K562 (cell line): ENCODE measurements around the gene MYG1. TPM values are rescaled to one million over a fixed set of nuclear protein-coding genes. Genes with fewer than 3 reads are reported as not detected.

ENCODE experiments used
- ATAC-seq: fragments of 200-7000 bp; cut with Tn5 transposase; 3 replicates; pipeline ENCODE4 v1.9.1; 2020; ENCODE audit warnings: moderate library complexity
- BruUV-seq: library from RNA; stranded (reverse); fragments of 400-500 nt; replicated peaks from 2 replicates; lab custom pipeline; 2021; lab: Mats Ljungman, UMichigan
- CTCF ChIA-PET: fragments of 300-600 bp; formaldehyde crosslinking; extraction: SDS; loops from one replicate; lab custom pipeline; 2021; ENCODE audit warnings: low intra/inter-chr PET ratio; lab: Yijun Ruan, JAX
- POLR2A ChIA-PET: fragments of 300-600, 350-650 bp; sonication (Branson Sonifier 250); formaldehyde crosslinking; extraction: SDS; loops from one replicate; lab custom pipeline; 2021; ENCODE audit warnings: antibody characterized with exemption, inconsistent platforms; lab: Yijun Ruan, JAX
- DNase-seq, 4 experiments: peaks; one replicate each; pipeline versions ENCODE4 v3.0.0 to v3.0.0-alpha.2; 2011 to 2018; ENCODE audit warnings: low spot score in 3 of 4, mixed read lengths in 3 of 4; ENCODE audit errors: extremely low read depth in 1 of 4
- FAIRE-seq: peaks from 2 replicates; lab custom pipeline; 2011; peaks lifted over from hg19 to GRCh38; lab: Jason Lieb, UNC
- H2AFZ ChIP-seq: 2 replicates; pipeline ENCODE4 v1.6.0; 2011; ENCODE audit warnings: low read depth, low read length, control low read depth, inconsistent platforms
- H3K27ac ChIP-seq: fragments of 200-600 bp; 3 replicates; pipeline ENCODE4 v1.8.0; 2011; ENCODE audit warnings: low read depth, mild to moderate bottlenecking, control low read depth, inconsistent platforms, low read length, moderate library complexity, mixed read lengths; ENCODE audit errors: extremely low read depth
- H3K27me3 ChIP-seq, 2 experiments: fragments of 300-600 bp in 1 of 2; 2 replicates in 1 of 2; 3 replicates in 1 of 2; pipeline versions ENCODE4 v1.6.0 to v1.8.0; 2011; ENCODE audit warnings: inconsistent platforms in 2 of 2, low read length in 2 of 2, mild to moderate bottlenecking in 1 of 2, mixed read lengths in 1 of 2, moderate library complexity in 1 of 2; ENCODE audit not compliant: control insufficient read depth in 2 of 2, insufficient read depth in 2 of 2
- H3K36me3 ChIP-seq: fragments of 300-600 bp; 3 replicates; pipeline ENCODE4 v1.8.0; 2011; ENCODE audit warnings: mild to moderate bottlenecking, low read length, inconsistent platforms; ENCODE audit not compliant: control insufficient read depth, insufficient read depth
- H3K4me1 ChIP-seq, 2 experiments: fragments of 200-600 bp in 1 of 2; replicated peaks in 1 of 2; 2 replicates in 1 of 2; 3 replicates in 1 of 2; pipeline versions ENCODE4 v1.5.1 to v1.8.0; 2011; ENCODE audit warnings: inconsistent platforms in 2 of 2, low read length in 2 of 2, mild to moderate bottlenecking in 1 of 2, mixed read lengths in 1 of 2, moderate library complexity in 1 of 2; ENCODE audit not compliant: control insufficient read depth in 2 of 2, insufficient read depth in 2 of 2
- H3K4me2 ChIP-seq: 2 replicates; pipeline ENCODE4 v1.6.1; 2011; ENCODE audit warnings: low read length, control low read depth, inconsistent platforms, mixed read lengths; ENCODE audit not compliant: insufficient read depth
- H3K4me3 ChIP-seq: fragments of 200-600 bp; sonication (generic), shearing (Covaris generic); 2 replicates; pipeline ENCODE4 v1.5.1; 2016; ENCODE audit warnings: control low read depth, inconsistent platforms
- H3K79me2 ChIP-seq: fragments of 200-600 bp; 3 replicates; pipeline ENCODE4 v1.8.0; 2011; ENCODE audit warnings: low read length, inconsistent platforms; ENCODE audit not compliant: control insufficient read depth, insufficient read depth
- H3K9ac ChIP-seq, 2 experiments: 2 replicates each; pipeline versions ENCODE4 v1.6.0 to v1.6.1; 2011; ENCODE audit warnings: low read depth in 2 of 2, low read length in 2 of 2, control low read depth in 1 of 2, inconsistent platforms in 1 of 2, mild to moderate bottlenecking in 1 of 2, mixed read lengths in 1 of 2; ENCODE audit not compliant: insufficient read depth in 1 of 2
- H3K9me1 ChIP-seq: one replicate; pipeline ENCODE4 v1.6.0; 2011; ENCODE audit warnings: inconsistent platforms, mild to moderate bottlenecking, low read length, moderate library complexity; ENCODE audit not compliant: control insufficient read depth, insufficient read depth
- H3K9me3 ChIP-seq: replicated peaks from 2 replicates; pipeline ENCODE4 v1.5.1; 2011; ENCODE audit warnings: low read depth, low read length, inconsistent platforms; ENCODE audit not compliant: control insufficient read depth, insufficient read depth
- H4K20me1 ChIP-seq: replicated peaks from 2 replicates; pipeline ENCODE4 v1.6.1; 2011; ENCODE audit warnings: low read length, inconsistent platforms, mixed read lengths; ENCODE audit not compliant: control insufficient read depth, insufficient read depth
- BRF1 ChIP-seq: IDR thresholded peaks from 3 replicates; pipeline ENCODE4 v1.6.1; 2011; ENCODE audit warnings: borderline replicate concordance, mild to moderate bottlenecking; ENCODE audit not compliant: insufficient read length; ENCODE audit errors: extremely low read depth
- CEBPG ChIP-seq, 3 experiments: fragments of 200-800 bp in 1 of 3; sonication (Bioruptor generic) in 1 of 3; sonication (generic) in 1 of 3; formaldehyde crosslinking in 1 of 3; IDR thresholded peaks in 2 of 3; conservative IDR thresholded peaks in 1 of 3; 2 replicates each; pipeline versions ENCODE4 v1.6.1 to v1.8.0; 2016 to 2022; ENCODE audit warnings: missing compliant biosample characterization in 2 of 3, missing genetic modification characterization in 2 of 3, mild to moderate bottlenecking in 1 of 3, missing genetic modification reagents in 1 of 3
- CTCF ChIP-seq, 3 experiments: IDR thresholded peaks in 2 of 3; conservative IDR thresholded peaks in 1 of 3; 2 replicates each; pipeline ENCODE4 v1.5.1; 2011 to 2012; ENCODE audit warnings: low read length in 3 of 3, mild to moderate bottlenecking in 3 of 3, control low read depth in 2 of 3, improper control_type of control experiment in 1 of 3, inconsistent platforms in 1 of 3, low read depth in 1 of 3, mixed read lengths in 1 of 3, moderate library complexity in 1 of 3; ENCODE audit not compliant: insufficient read depth in 2 of 3
- ELF1 ChIP-seq: fragments of 200-800 bp; sonication (Bioruptor generic); IDR thresholded peaks from 2 replicates; pipeline ENCODE4 v1.6.1; 2016; ENCODE audit warnings: missing genetic modification characterization, missing compliant biosample characterization
- ESRRA ChIP-seq: fragments of 450-650 bp; IDR thresholded peaks from 2 replicates; pipeline ENCODE4 v1.6.1; 2014; ENCODE audit warnings: low read depth, mild to moderate bottlenecking, moderate library complexity, borderline replicate concordance
- ETV1 ChIP-seq: fragments of 450-650 bp; conservative IDR thresholded peaks from 2 replicates; pipeline ENCODE4 v1.6.1; 2016; ENCODE audit warnings: missing genetic modification characterization, control low read depth, low read depth, missing compliant biosample characterization
- FOXK2 ChIP-seq, 2 experiments: fragments of 450-650 bp; IDR thresholded peaks in 1 of 2; conservative IDR thresholded peaks in 1 of 2; 2 replicates each; pipeline ENCODE4 v1.6.1; 2016; ENCODE audit warnings: low read depth in 2 of 2, mild to moderate bottlenecking in 1 of 2
- HDGF ChIP-seq: fragments of 450-650 bp; IDR thresholded peaks from 2 replicates; pipeline ENCODE4 v1.6.1; 2016
- HMG20A ChIP-seq: fragments of 450-650 bp; formaldehyde crosslinking; conservative IDR thresholded peaks from 2 replicates; pipeline ENCODE4 v1.4.0; 2020; ENCODE audit warnings: mild to moderate bottlenecking, mixed read lengths
- MCM3 ChIP-seq: fragments of 450-650 bp; IDR thresholded peaks from 2 replicates; pipeline ENCODE4 v1.6.1; 2016
- SIN3A ChIP-seq, 2 experiments: fragments of 150-350 bp in 1 of 2; IDR thresholded peaks; 2 replicates each; pipeline ENCODE4 v1.6.1; 2011 to 2016; ENCODE audit warnings: borderline replicate concordance in 2 of 2, low read depth in 2 of 2, low read length in 2 of 2, mild to moderate bottlenecking in 2 of 2, moderate library complexity in 2 of 2; ENCODE audit not compliant: control insufficient read depth in 1 of 2
- THAP12 ChIP-seq: fragments of 250-450 bp; sonication (Bioruptor Pico); IDR thresholded peaks from 2 replicates; pipeline ENCODE4 v1.9.0; 2021; ENCODE audit warnings: mild to moderate bottlenecking, inconsistent platforms
- ZNF12 ChIP-seq: sonication (generic); formaldehyde crosslinking; IDR thresholded peaks from 2 replicates; pipeline ENCODE4 v1.4.0; 2020; ENCODE audit warnings: mild to moderate bottlenecking, missing genetic modification reagents
- ZNF347 ChIP-seq: fragments of 450-650 bp; formaldehyde crosslinking; IDR thresholded peaks from 2 replicates; pipeline ENCODE4 v1.4.0; 2020; ENCODE audit warnings: low read depth, mild to moderate bottlenecking, moderate library complexity
- ZNF445 ChIP-seq: fragments of 250-450 bp; sonication (Bioruptor Pico); IDR thresholded peaks from 2 replicates; pipeline ENCODE4 v1.4.0; 2020; ENCODE audit warnings: low read depth, mild to moderate bottlenecking, moderate library complexity
- WGBS: fragments of 100-300 bp; shearing (Covaris generic); methylation state at CpG from one replicate; pipeline ENCODE4 v1.1.6; 2016; ENCODE audit warnings: low coverage, mixed read lengths; ENCODE audit not compliant: insufficient coverage; ENCODE audit errors: missing lambda C conversion rate; 5-methylcytosine and 5-hydroxymethylcytosine counted together
- in situ Hi-C: fragments of 300-500 bp; cut with MboI; formaldehyde crosslinking; loops from 4 replicates; pipeline ENCODE4 v1.15.0; 2018; ENCODE audit warnings: inconsistent platforms, mixed read lengths
- intact Hi-C: fragments of 100-400 bp; cut with micrococcal nuclease; formaldehyde crosslinking; loops from 2 replicates; pipeline ENCODE4 v1.14.2; 2022
- polyA plus RNA-seq, 8 experiments: library from polyadenylated mRNA; depleted of rRNA in 4 of 8; stranded (reverse) in 5 of 8; unstranded in 3 of 8; fragments of >200 nt; fragmentation: Nextera tagmentation in 2 of 8; fragmentation: Illumina TruSeq in 1 of 8; extraction: Ambion mirVana in 2 of 8; extraction: Trizol in 1 of 8; gene quantifications; 2 replicates each; pipeline versions ENCODE4 v1.2.1 to v1.2.3, GENCODE V29; 2011 to 2014; ENCODE audit warnings: inconsistent platforms in 1 of 8, missing spikeins in 1 of 8
- total RNA-seq, 7 experiments: library from RNA; depleted of rRNA in 6 of 7; stranded (reverse); fragments of >200 nt in 6 of 7; fragmentation: Illumina TruSeq in 2 of 7; extraction: Trizol in 2 of 7; gene quantifications; 2 replicates each; pipeline versions ENCODE4 v1.2.1 to v1.2.3, GENCODE V29; 2011 to 2021; ENCODE audit warnings: low replicate concordance in 1 of 7

Gene MYG1
- total and polyA plus RNA-seq, 9 of the 15 experiments (the other 6 are each of a cell fraction or from before 2014, with no cell fraction given): 0.45 to 5.6 (median 2.1) TPM

GRCh38 chr12:53252349-53252916 lies 47.1 kb upstream of the MYG1 start:
- in situ Hi-C loops: no loop called here
- peaks cover 19% of the 10 kb centered on the region; the same call in 2 of the 3 replicates for H3K36me3 ChIP-seq
- H2AFZ ChIP-seq: peak overlapping the region; percentile 87
- intact Hi-C loops: no loop called here
- H3K4me2 ChIP-seq: peak overlapping the region; percentile 97
- CTCF ChIA-PET: interaction anchor here (0.6 kb wide), 1 partner anchor 178 kb away, joined by 4 read pairs; no protein-coding TSS in a partner anchor
- no peaks in the 10 kb centered on the region for H3K9me1 ChIP-seq
- peak; percentile 3 for ATAC-seq
- peaks cover 23 to 29% of the 10 kb centered on the region in 2 experiments; a peak in 4 of 5 replicates for H3K4me1 ChIP-seq
- POLR2A ChIA-PET: interaction anchor here (0.5 to 3.0 kb wide), 4 partner anchors 15 to 47 kb away, joined by 3 to 9 read pairs (median 3); partner anchors contain the start of gene ESPL1
- WGBS: 1% methylated on average over 19 of the region's 19 CpGs
- peak in 2 of 4 experiments; percentile 68 for DNase-seq
- peak overlapping the region; percentile 81 to 98 for H3K9ac ChIP-seq
- BruUV-seq: TSS peak; percentile 68
- H3K27ac ChIP-seq: peak overlapping the region; percentile 69
- peaks cover 27% of the 10 kb centered on the region for H3K79me2 ChIP-seq
- no peaks in the 10 kb centered on the region for H4K20me1 ChIP-seq
- peak overlapping the region; percentile 96 for H3K4me3 ChIP-seq
- H3K9me3 ChIP-seq: no peaks in the 10 kb centered on the region
- FAIRE-seq: no peak
- no peaks in the 10 kb centered on the region for H3K27me3 ChIP-seq
- TF ChIP-seq ETV1 (tag): 0 out of 2 replicates have a peak, but pooled peaks have one; percentile 1
- TF ChIP-seq ZNF12 (CRISPR knock-in tag): 0 out of 2 replicates have a peak, but pooled peaks have one; percentile 49
- no peak for TF ChIP-seq ZNF347
- no peak for TF ChIP-seq ZNF445
- TF ChIP-seq MCM3: no peak
- TF ChIP-seq ESRRA: no peak
- TF ChIP-seq SIN3A (IDR thresholded peaks at IDR 0.05; ENCODE audit: borderline replicate concordance in 2 of 2, control insufficient read depth in 1 of 2, low read depth in 2 of 2, low read length in 2 of 2): peak in 1 of 2 experiments; percentile 57; a peak in 1 of 4 replicates
- 0 out of 2 replicates have a peak, but pooled peaks have one; percentile 26 for TF ChIP-seq HDGF
- TF ChIP-seq CTCF (IDR thresholded peaks at IDR 0.05 in 2 of 3, conservative IDR thresholded peaks at IDR 0.05 in 1 of 3; ENCODE audit: insufficient read depth in 2 of 3, low read depth in 1 of 3, low read length in 3 of 3): 0 out of 6 replicates have a peak, but pooled peaks of 1 of the 3 experiments have one; percentile 18
- TF ChIP-seq BRF1: no peak
- no peak for TF ChIP-seq HMG20A (CRISPR knock-in tag)
- peak in 1 of 2 experiments; percentile 6; a peak in 1 of 4 replicates for TF ChIP-seq FOXK2 (conservative IDR thresholded peaks at IDR 0.05 in 1 of 2, IDR thresholded peaks at IDR 0.05 in 1 of 2; ENCODE audit: low read depth in 2 of 2)
- TF ChIP-seq CEBPG (CRISPR knock-in tag; IDR thresholded peaks at IDR 0.05): 0 out of 2 replicates have a peak, but pooled peaks have one; percentile 39
- no peak for TF ChIP-seq CEBPG (tag; conservative IDR thresholded peaks at IDR 0.05 in 1 of 2, IDR thresholded peaks at IDR 0.05 in 1 of 2)
- TF ChIP-seq ELF1 (tag): 0 out of 2 replicates have a peak, but pooled peaks have one; percentile 63
- TF ChIP-seq THAP12 (CRISPR knock-in tag): peak; percentile 34; the same call in 1 of the 2 replicates
